AG04449 (cell line): ENCODE measurements around the gene MAPK8IP3.

ENCODE experiments used
- CTCF ChIA-PET: fragments of 350-600 bp; formaldehyde crosslinking; extraction: SDS; loops from one replicate; lab custom pipeline; 2021; ENCODE audit warnings: antibody characterized with exemption; lab: Yijun Ruan, JAX
- POLR2A ChIA-PET: fragments of 400-600, 350-600 bp; formaldehyde crosslinking; extraction: SDS; loops from one replicate; lab custom pipeline; 2020; ENCODE audit warnings: antibody characterized with exemption, inconsistent platforms; lab: Yijun Ruan, JAX
- DNase-seq: peaks from one replicate; pipeline ENCODE4 v3.0.0-alpha.2; 2010; ENCODE audit warnings: low read depth, low spot score
- H3K4me3 ChIP-seq: 2 replicates; pipeline ENCODE4 v1.5.1; 2011; ENCODE audit warnings: low read depth, mild to moderate bottlenecking, control low read depth, low read length
- CTCF ChIP-seq: IDR thresholded peaks from one replicate; pipeline ENCODE4 v1.5.1; 2011; ENCODE audit warnings: mild to moderate bottlenecking, moderate library complexity, low read length, control low read depth, inconsistent platforms; ENCODE audit not compliant: insufficient read depth; ENCODE audit errors: missing control alignments

MAPK8IP3 gene

GRCh38 chr16:1706386-1707192, 594 bp downstream of the MAPK8IP3 start:
- no peak for DNase-seq
- POLR2A ChIA-PET, result interaction anchor here (1.1 to 1.6 kb wide), 5 partner anchors 32 to 95 kb away, joined by 3 to 8 read pairs (median 6); partner anchors contain the start of genes IFT140, NUBP2 and SPSB3

GRCh38 chr16:1707193-1707790, 1.3 kb downstream of the MAPK8IP3 start:
- CTCF ChIA-PET, result interaction anchor here (0.8 to 5.1 kb wide), 13 partner anchors 13 to 96 kb away, joined by 3 to 66 read pairs (median 7); partner anchors contain the start of genes EME2, JPT2, MRPS34 and NUBP2
- TF ChIP-seq CTCF, result no peak
- H3K4me3 ChIP-seq, result peak overlapping the region; percentile 99
- POLR2A ChIA-PET, result interaction anchor here (1.2 kb wide), 1 partner anchor 67 kb away, joined by 3 read pairs; no protein-coding TSS in a partner anchor
- no peak for DNase-seq

More at GRCh38 chr16:1706386-1707192, 594 bp downstream of the MAPK8IP3 start:
- peak overlapping the region; percentile 99 for H3K4me3 ChIP-seq
- no peak for TF ChIP-seq CTCF
- CTCF ChIA-PET, result interaction anchor here (0.8 to 5.1 kb wide), 31 partner anchors 7 to 214 kb away, joined by 3 to 66 read pairs (median 4); partner anchors contain the start of genes EME2, JPT2, MRPS34 and NME3

GRCh38 chr16:1708083-1708767, 2.2 kb downstream of the MAPK8IP3 start:
- TF ChIP-seq CTCF, result no peak
- ChIA-PET CTCF (interaction anchor here (1.0 to 5.1 kb wide), 11 partner anchors 8 to 97 kb away, joined by 3 to 66 read pairs (median 6); partner anchors contain the start of genes EME2, JPT2, MRPS34 and NUBP2), POLR2A (no interaction called here)
- no peak for DNase-seq
- peak overlapping the region; percentile 99 for H3K4me3 ChIP-seq

- CTCF ChIA-PET, result interaction anchor here (1.9 to 5.1 kb wide), 4 partner anchors 9 to 56 kb away, joined by 6 to 66 read pairs (median 15); no protein-coding TSS in a partner anchor
- POLR2A ChIA-PET, result no interaction called here
Measured at GRCh38 chr16:1708768-1709180, 2.8 kb downstream of the MAPK8IP3 start.

GRCh38 chr16:1709356-1709755, 3.4 kb downstream of the MAPK8IP3 start:
- CTCF ChIA-PET, result interaction anchor here (1.9 to 5.1 kb wide), 2 partner anchors 9 to 20 kb away, joined by 6 to 66 read pairs; no protein-coding TSS in a partner anchor
- POLR2A ChIA-PET, result no interaction called here
- DNase-seq, result no peak
- no peak for TF ChIP-seq CTCF
- H3K4me3 ChIP-seq, result no peak overlapping the region

More at GRCh38 chr16:1708768-1709180, 2.8 kb downstream of the MAPK8IP3 start:
- no peak for TF ChIP-seq CTCF
- DNase-seq, result no peak
- H3K4me3 ChIP-seq, result no peak overlapping the region; the same call in 1 of the 2 replicates
